ENCODE results near the gene MAP3K15.

Gene MAP3K15

DNA sequence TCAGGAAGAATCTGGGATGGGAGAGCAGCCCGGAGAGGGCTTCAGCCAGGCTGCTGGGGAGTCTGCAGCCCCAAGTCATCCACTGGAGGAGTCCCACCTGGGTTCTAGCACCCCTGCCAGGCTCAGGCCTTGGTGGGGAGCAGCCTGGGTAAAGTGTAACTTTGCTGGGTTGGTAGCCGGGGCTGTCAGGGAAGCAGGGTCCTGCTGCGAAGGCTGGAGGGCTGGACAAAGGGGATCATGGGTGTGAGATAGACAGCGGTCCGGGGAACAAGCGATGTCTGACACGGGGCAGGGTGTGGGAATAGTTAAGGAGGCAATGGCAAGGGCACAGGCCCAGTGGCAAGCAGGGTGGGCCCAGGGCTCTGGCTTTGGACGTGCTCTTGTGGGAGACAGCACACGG, 134.0 kb downstream of the MAP3K15 start:
- no peak for DNase-seq (ENCODE audit: low read depth in 1 of 2, low spot score in 1 of 2)
- Histone ChIP-seq H3K27ac (replicated peaks) (no peak overlapping the region), H3K27me3 (ENCODE audit: insufficient read depth, poor library complexity, severe bottlenecking) (no peaks in the 10 kb centered on the region), H3K4me3 (replicated peaks; ENCODE audit: insufficient read depth, low read length) (no peak overlapping the region)
- TF ChIP-seq POLR2AphosphoS5 (IDR thresholded peaks at IDR 0.05; ENCODE audit: low read depth) (no peak), SPI1 (IDR thresholded peaks at IDR 0.05; ENCODE audit: borderline replicate concordance, low read depth) (no peak), REST (IDR thresholded peaks at IDR 0.05; ENCODE audit: insufficient replicate concordance, low read depth) (no peak), GABPA (IDR thresholded peaks at IDR 0.05; ENCODE audit: low read depth) (no peak)
- TF ChIP-seq, protein P1, sequence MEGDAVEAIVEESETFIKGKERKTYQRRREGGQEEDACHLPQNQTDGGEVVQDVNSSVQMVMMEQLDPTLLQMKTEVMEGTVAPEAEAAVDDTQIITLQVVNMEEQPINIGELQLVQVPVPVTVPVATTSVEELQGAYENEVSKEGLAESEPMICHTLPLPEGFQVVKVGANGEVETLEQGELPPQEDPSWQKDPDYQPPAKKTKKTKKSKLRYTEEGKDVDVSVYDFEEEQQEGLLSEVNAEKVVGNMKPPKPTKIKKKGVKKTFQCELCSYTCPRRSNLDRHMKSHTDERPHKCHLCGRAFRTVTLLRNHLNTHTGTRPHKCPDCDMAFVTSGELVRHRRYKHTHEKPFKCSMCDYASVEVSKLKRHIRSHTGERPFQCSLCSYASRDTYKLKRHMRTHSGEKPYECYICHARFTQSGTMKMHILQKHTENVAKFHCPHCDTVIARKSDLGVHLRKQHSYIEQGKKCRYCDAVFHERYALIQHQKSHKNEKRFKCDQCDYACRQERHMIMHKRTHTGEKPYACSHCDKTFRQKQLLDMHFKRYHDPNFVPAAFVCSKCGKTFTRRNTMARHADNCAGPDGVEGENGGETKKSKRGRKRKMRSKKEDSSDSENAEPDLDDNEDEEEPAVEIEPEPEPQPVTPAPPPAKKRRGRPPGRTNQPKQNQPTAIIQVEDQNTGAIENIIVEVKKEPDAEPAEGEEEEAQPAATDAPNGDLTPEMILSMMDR (IDR thresholded peaks at IDR 0.05; ENCODE audit: insufficient read depth, low read length) = no peak

DNA sequence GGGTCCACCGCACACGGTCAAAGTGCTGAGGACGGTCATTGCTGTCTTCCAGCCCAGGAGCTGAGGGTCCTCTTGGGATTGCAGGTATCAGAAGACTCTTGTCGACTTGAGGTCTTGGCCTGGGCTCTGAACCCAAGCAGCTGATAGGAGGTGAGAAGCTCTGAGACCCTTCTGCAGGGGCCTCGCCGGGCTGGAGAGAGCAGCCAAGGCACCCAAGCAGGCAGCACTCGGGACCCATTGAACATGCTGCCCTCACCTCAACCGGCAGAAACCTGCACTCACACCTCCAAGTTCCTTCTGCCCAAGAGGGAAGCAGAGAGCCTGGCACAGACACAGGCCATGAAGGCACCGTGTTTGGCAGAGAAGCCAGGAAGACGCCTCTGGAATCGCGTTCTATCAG, 137.5 kb downstream of the MAP3K15 start:
- TF ChIP-seq, protein P1 (IDR thresholded peaks at IDR 0.05; ENCODE audit: insufficient read depth, low read length) = no peak
- TF ChIP-seq SPI1 (IDR thresholded peaks at IDR 0.05; ENCODE audit: borderline replicate concordance, low read depth) = no peak
- DNase-seq (ENCODE audit: low read depth in 1 of 2, low spot score in 1 of 2) = no peak

GRCh38 chrX:19375546-19375945, 139.8 kb downstream of the MAP3K15 start:
- DNase-seq (ENCODE audit: low read depth in 1 of 2, low spot score in 1 of 2) = no peak
- Histone ChIP-seq H3K27ac (replicated peaks) (no peak overlapping the region), H3K27me3 (ENCODE audit: insufficient read depth, poor library complexity, severe bottlenecking) (no peaks in the 10 kb centered on the region), H3K4me3 (replicated peaks; ENCODE audit: insufficient read depth, low read length) (no peak overlapping the region)
- TF ChIP-seq SPI1 (IDR thresholded peaks at IDR 0.05; ENCODE audit: borderline replicate concordance, low read depth) (no peak), POLR2AphosphoS5 (IDR thresholded peaks at IDR 0.05; ENCODE audit: low read depth) (no peak), REST (IDR thresholded peaks at IDR 0.05; ENCODE audit: insufficient replicate concordance, low read depth) (no peak), GABPA (IDR thresholded peaks at IDR 0.05; ENCODE audit: low read depth) (no peak)
- TF ChIP-seq, protein P1 (IDR thresholded peaks at IDR 0.05; ENCODE audit: insufficient read depth, low read length) = no peak

More for the DNA sequence above, 137.5 kb downstream of the MAP3K15 start:
- Histone ChIP-seq H3K27me3 (ENCODE audit: insufficient read depth, poor library complexity, severe bottlenecking) (no peaks in the 10 kb centered on the region), H3K27ac (replicated peaks) (no peak overlapping the region), H3K4me3 (replicated peaks; ENCODE audit: insufficient read depth, low read length) (no peak overlapping the region)

DNA sequence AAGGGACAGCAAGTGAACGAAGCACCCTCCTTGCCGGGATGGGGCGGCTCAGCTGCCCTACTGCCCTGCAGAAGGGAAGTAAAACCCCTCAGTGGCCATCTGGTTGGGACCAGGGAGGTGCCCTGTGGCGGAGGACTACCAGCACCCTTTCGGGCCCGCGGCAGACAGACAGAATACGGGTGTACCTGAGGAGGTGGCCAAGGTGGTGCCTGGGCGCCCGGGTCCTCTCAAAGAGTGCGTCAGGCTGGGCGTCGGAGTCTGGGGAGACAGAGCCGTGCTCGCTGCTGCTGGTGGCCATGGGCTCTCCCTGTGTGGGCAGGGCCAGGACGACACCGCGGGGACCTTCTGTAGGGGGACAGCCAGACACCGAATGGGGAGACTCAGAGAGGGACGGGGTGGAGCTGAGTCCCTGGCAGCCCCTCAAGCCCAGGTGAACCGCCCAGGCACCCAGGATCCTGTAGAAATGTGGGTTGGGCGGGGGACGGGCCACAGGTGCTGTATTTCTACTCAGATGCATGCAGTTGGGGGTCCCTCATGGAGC, 141.9 kb downstream of the MAP3K15 start:
- TF ChIP-seq GABPA (IDR thresholded peaks at IDR 0.05; ENCODE audit: low read depth) (no peak), REST (IDR thresholded peaks at IDR 0.05; ENCODE audit: insufficient replicate concordance, low read depth) (no peak), POLR2AphosphoS5 (IDR thresholded peaks at IDR 0.05; ENCODE audit: low read depth) (no peak), SPI1 (IDR thresholded peaks at IDR 0.05; ENCODE audit: borderline replicate concordance, low read depth) (no peak)
- TF ChIP-seq, protein P1 (IDR thresholded peaks at IDR 0.05; ENCODE audit: insufficient read depth, low read length) = no peak
- DNase-seq (ENCODE audit: low read depth in 1 of 2, low spot score in 1 of 2) = no peak
- Histone ChIP-seq H3K27ac (replicated peaks) (no peak overlapping the region), H3K4me3 (replicated peaks; ENCODE audit: insufficient read depth, low read length) (0 out of 2 replicates have a peak overlapping the region, but pooled peaks have one; percentile 12), H3K27me3 (ENCODE audit: insufficient read depth, poor library complexity, severe bottlenecking) (no peaks in the 10 kb centered on the region)
